NCI-H748 (cell line): ENCODE results near the gene MOB3B.

Source experiments
- DNase-seq: peaks from one replicate; lab custom pipeline; 2025; ENCODE audit not compliant: unreplicated experiment; lab: John Stamatoyannopoulos, UW

The MOB3B gene

DNA sequence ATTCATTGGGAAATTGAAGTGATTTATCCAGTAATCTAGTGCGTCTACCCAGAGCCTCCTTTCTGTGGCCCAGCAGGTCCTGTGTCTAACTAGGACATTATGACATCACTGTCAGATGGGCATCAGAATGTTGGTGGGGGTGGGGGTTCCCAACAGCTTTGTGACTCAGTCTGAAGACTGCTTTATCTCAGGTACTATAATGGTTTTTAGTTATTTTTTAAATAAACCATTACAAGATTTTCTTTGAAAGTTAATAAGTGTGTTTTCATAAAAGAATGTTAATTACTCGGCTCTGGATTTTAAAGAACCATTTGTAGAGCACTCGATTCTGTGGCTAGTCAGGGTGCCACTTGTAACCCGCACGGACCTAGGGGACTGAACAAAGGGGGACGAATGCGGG, 232.6 kb downstream of the MOB3B start, which contains the start of gene EQTN:
TSS of gene EQTN (minus strand) at position 101 of the 400 bp plus-strand sequence. CDS start at position 6, 95 bp downstream.
- no peak for DNase-seq

DNA sequence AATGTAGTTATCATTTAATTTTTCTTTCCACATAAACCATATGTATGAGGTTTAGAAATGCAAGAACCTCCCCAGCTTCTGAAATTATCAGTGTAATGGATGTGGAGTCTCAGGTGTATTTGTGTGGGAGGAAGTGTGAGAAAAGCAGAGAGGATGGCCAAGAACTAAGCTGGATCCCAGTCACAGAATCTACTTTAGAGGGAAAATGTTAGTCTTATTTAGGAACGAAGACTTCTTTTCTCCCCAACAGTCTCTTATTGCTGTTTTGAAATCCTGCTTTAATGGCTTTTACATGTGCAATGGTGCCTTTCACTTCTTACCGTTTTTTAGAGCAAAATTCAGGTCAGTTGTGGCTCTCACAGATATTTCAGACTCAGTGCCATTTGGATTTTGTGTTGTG, 235.6 kb downstream of the MOB3B start:
- no peak for DNase-seq

GRCh38 chr9:27292659-27293405, 236.8 kb downstream of the MOB3B start:
- no peak for DNase-seq

- DNase-seq = no peak
These were observed 238.3 kb downstream of the MOB3B start for GRCh38 chr9:27291292-27291691.

GRCh38 chr9:27282269-27282668, 247.3 kb downstream of the MOB3B start:
- DNase-seq = no peak

GRCh38 chr9:27280860-27281259, 248.8 kb downstream of the MOB3B start:
- no peak for DNase-seq

GRCh38 chr9:27280249-27280648, 249.4 kb downstream of the MOB3B start:
- no peak for DNase-seq

GRCh38 chr9:27279611-27280010, 250.0 kb downstream of the MOB3B start:
- DNase-seq = no peak

GRCh38 chr9:27278374-27278773, 251.2 kb downstream of the MOB3B start:
- no peak for DNase-seq

- DNase-seq = peak; percentile 69
These were observed 253.2 kb downstream of the MOB3B start for GRCh38 chr9:27276193-27277030.
